A204.1 (cell line): ENCODE results near the gene PIP4K2B.
"Not testable (repeated sequence)": the region's sequence is repeated elsewhere in the genome, so short reads cannot be mapped to it uniquely, and the experiment has no call there.

ENCODE experiments used
- FAIRE-seq: peaks from 2 replicates; lab custom pipeline; 2012; peaks lifted over from hg19 to GRCh38; lab: Jason Lieb, UNC

The PIP4K2B gene

GRCh38 chr17:38799501-38800236, at the start of gene PIP4K2B:
Gene PIP4K2B, minus strand, starts transcription at chr17:38799556. Its CDS starts 132 bp downstream, at chr17:38799424.
- FAIRE-seq, result no peak

DNA sequence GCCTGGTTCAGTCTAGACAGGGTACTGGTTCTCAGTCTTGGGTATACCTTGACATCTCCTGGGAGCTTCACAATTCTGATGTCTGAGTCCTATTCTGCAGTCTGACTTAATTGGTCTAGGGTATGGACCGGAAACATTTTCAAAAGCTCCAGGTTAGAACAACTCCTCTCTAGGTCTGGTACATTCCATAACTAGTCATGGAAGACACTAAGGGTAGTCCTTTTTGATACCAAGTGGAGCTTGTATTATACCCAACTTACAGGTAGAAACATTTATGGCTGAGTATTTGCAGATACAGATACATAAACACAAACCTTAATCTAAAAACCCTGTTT, 49.2 kb upstream of the PIP4K2B start:
- no peak for FAIRE-seq

- FAIRE-seq, result no peak
Observed at GRCh38 chr17:38844261-38844757, 45.0 kb upstream of the PIP4K2B start.

DNA sequence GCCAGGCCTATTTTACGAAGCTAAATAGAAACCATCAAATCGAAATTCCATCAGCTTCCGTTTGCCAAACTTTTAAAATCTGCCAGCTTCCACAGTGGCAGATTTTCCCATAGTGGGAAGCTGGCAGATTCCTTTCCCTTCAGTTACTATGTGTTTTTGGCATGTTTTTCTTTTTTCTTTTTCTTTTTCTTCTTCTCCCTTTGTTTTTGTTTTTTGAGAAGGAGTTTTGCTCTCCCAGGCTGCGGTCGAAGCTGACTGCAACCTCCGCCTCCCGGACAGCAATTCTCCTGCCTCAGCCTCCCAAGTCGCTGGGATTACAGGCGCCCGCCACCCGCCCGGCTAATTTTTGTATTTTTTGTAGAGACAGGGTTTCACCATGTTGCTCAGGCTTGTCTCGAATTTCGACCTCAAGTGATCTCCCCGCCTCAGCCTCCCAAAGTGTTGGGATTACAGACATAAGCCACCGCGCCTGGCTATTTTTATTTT, 26.4 kb upstream of the PIP4K2B start:
- no peak for FAIRE-seq

GRCh38 chr17:38824899-38825761, 25.8 kb upstream of the PIP4K2B start, which contains the start of gene CWC25:
Gene CWC25, minus strand, starts transcription at chr17:38825321. Its CDS starts 138 bp downstream, at chr17:38825183.
- no peak for FAIRE-seq

- no peak for FAIRE-seq
Observed at GRCh38 chr17:38815576-38816193, 16.3 kb upstream of the PIP4K2B start.

GRCh38 chr17:38809828-38810227, 10.5 kb upstream of the PIP4K2B start:
- FAIRE-seq, result no peak

- no peak for FAIRE-seq
Observed at GRCh38 chr17:38800237-38800760, 943 bp upstream of the PIP4K2B start.

DNA sequence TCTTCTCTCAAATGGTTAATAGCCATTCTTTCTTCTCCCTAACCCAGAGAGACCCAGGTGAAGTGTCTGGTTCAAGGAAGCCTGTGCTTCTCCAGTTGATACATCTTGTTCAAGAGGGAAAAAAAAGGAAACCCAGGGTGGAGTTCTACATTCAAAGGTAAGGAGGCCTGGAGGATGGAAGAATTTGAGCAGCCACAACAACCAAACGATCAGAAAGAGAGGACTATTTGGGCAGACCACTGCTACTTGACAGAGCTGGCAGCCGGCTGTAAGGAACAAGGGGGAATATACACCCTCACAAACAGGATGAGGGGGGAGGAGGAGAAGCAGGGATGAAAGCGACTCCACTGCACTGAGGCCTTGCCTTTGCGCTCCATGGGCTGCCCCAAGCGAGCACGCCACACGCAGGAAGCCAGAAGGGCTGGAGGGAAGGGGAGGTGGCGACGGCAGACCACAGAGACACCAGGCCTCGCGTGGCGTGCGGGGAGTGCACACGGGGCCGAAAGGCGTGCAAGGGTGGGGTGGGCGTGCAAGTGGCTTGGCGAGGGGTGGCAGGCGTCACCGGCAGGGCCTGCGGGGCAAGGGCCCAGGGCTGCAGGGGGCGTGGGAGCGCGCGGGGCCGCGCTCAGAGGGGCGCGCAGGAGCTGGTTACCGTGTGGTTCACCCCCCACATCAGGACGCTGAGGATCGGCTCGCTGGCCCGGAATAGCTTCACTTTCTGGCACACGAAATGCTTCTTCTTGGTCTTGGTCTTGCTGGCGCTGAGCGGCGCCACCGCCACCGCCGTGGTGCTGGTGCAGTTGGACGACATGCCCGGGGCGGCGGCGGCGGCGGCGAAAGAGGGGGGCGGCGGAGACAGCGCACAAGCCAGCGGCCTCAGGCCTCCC, 499 bp downstream of the PIP4K2B start:
- no peak for FAIRE-seq

- no peak for FAIRE-seq
Observed at GRCh38 chr17:38797828-38798227, 1.5 kb downstream of the PIP4K2B start.

DNA sequence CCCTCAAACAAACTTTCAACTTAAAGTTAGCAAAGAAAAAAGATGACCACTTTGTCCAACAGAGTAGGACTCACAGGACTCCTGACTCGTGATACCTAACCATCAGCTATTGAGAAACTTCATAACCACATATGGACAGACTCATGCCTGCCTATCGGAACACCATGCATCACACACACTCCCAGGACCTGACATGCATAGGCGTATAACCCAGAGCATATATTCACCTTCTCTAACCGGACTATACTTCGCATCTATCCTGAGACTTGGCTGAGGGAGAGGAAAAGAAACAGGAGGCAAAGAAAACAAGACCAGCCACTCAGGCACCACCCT, 2.2 kb downstream of the PIP4K2B start:
- FAIRE-seq, result no peak

GRCh38 chr17:38796451-38797157, 2.8 kb downstream of the PIP4K2B start:
- FAIRE-seq, result no peak

GRCh38 chr17:38794221-38794620, 5.1 kb downstream of the PIP4K2B start:
- no peak for FAIRE-seq

DNA sequence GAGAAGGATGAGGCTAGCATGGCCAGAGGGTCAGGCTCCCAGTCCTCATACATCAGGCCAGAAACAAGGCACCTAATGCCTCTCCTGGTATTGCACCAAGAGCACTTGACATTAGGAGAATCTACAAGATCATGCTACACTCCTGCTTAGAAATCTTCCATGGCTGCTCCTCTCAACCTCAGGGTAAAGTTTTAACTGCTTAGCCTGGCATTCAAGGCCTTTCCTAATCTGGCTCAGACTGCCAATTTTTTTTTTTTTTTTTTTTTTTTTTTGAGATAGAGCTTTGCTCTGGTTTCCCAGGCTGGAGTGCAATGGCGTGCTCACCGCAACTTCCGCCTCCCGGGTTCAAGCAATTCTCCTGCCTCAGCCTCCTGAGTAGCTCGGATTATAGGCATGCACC, 8.2 kb downstream of the PIP4K2B start:
- no peak for FAIRE-seq

GRCh38 chr17:38790148-38790707, 9.1 kb downstream of the PIP4K2B start:
- not testable (repeated sequence) for FAIRE-seq

GRCh38 chr17:38789185-38789584, 10.2 kb downstream of the PIP4K2B start:
- FAIRE-seq, result no peak

DNA sequence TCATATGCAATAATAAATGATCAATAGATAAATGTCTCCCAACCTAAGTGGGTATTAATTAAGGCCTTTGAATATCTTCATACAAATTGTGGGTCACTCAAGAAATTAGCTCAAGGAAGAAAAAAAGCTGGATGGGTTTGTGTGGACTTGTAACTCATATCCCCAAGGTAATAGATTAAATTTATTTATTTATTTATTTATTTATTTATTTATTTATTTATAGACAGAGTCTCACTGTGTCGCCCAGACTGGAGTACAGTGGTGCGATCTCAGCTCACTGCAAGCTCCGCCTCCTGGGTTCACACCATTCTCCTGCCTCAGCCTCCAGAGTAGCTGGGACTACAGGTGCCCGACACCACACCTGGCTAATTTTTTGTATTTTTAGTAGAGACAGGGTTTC, 11.4 kb downstream of the PIP4K2B start:
- not testable (repeated sequence) for FAIRE-seq

- no peak for FAIRE-seq
Observed at GRCh38 chr17:38786372-38786771, 13.0 kb downstream of the PIP4K2B start.

DNA sequence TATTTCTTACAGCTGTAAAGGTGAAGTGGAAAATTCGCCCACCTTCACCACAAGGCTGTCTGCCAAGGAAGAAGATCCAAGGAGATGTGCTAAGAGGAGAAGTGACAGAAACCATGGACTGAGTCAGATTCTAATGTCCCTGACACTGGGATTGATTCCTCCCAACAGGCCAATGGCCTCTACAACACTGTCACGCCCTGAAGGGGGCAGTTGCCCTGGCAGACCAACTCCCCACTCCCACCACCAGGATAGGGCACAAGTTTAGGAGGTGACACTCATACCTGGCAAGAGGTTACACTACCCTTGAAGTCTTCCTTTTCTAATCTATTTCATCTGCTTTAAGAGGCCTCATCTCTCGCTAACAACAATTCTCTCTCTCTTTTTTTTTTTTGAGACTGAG, 16.1 kb downstream of the PIP4K2B start:
- FAIRE-seq, result no peak

DNA sequence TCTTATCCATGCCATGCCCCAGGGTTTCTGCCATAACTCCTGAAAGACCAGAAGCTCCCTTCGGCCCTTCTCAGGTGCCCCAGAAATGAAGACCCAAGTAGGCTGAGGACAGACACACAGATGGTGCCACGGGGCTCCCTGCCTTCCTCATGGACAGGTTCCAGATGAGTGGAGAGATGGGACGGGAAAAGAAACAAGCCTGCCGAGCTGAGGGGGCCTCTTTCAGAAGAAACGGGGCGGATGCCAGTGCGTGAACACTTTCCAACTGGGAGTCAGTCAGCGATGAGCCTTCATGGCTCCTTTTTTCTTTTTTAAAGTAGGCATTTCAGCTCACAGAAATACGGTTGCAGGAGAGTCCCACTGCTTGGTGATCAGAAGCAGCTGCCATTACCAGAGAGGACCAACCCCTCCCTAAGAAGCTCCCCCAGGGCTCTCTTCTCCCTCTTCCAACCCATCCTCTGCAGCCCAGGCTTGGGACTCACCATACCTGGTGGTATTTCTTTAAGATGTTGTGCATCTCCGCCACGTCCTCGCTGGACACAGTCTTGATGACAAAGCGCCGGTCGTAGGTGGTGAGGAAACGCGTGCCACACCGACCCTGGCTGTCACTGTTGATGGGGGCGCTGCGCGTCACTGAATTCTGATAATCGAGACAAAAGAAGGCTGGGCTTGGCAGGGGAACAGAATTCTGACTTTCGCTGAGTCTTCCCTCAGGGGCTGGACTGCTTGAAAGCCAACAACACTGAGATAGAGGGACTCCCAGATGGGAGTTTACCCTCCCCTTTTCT, 19.2 kb downstream of the PIP4K2B start:
- FAIRE-seq, result no peak
